Measurements from ENCODE around the gene NEK6.

Gene NEK6

DNA sequence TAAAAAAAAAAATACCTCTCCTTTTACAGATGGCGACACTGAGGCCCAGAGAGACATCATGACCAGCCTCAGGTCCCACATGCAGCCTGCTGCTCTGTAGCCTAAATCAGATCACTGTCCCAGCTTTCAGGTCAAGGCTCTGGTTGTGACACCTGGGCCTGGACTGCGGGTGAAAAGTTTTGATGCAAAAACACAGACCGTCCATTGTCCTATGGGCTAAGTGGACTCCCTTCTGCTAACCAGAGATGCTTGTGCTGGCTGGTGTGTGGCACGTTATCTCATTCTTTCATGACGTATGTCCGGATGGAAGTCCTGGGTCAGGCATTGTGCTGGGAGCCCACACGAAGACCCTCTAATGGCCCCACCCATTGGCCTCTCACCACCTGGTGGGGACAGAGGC lies 7.8 kb downstream of the NEK6 start:
- no peaks in the 10 kb centered on the region for H3K27me3 ChIP-seq (ENCODE audit: control insufficient read depth in 1 of 2, insufficient read depth in 2 of 2, low read length in 2 of 2)
- no peaks in the 10 kb centered on the region for H3K36me3 ChIP-seq (ENCODE audit: insufficient read depth, low read length)
- H3K4me1 ChIP-seq (ENCODE audit: insufficient read depth, low read length) = peaks cover 44% of the 10 kb centered on the region
- H3K4me3 ChIP-seq (ENCODE audit: low read depth in 1 of 2, low read length in 2 of 2) = no peak overlapping the region
- H3K27ac ChIP-seq (ENCODE audit: low read depth, low read length) = no peak overlapping the region
- H3K9ac ChIP-seq (ENCODE audit: low read length) = no peak overlapping the region
- H3K9me3 ChIP-seq (ENCODE audit: low read length) = no peaks in the 10 kb centered on the region

- Histone ChIP-seq H3K4me3 (ENCODE audit: low read depth in 1 of 2, low read length in 2 of 2) (no peak overlapping the region), H3K27ac (ENCODE audit: low read depth, low read length) (no peak overlapping the region), H3K4me1 (ENCODE audit: insufficient read depth, low read length) (peaks cover 44% of the 10 kb centered on the region), H3K9ac (ENCODE audit: low read length) (no peak overlapping the region), H3K9me3 (ENCODE audit: low read length) (no peaks in the 10 kb centered on the region), H3K36me3 (ENCODE audit: insufficient read depth, low read length) (no peaks in the 10 kb centered on the region), H3K27me3 (ENCODE audit: control insufficient read depth in 1 of 2, insufficient read depth in 2 of 2, low read length in 2 of 2) (no peaks in the 10 kb centered on the region)
Observed at GRCh38 chr9:124266139-124266825, 8.5 kb downstream of the NEK6 start.

- Histone ChIP-seq H3K9ac (ENCODE audit: low read length) (no peak overlapping the region), H3K27ac (ENCODE audit: low read depth, low read length) (no peak overlapping the region), H3K9me3 (ENCODE audit: low read length) (no peaks in the 10 kb centered on the region), H3K4me3 (ENCODE audit: low read depth in 1 of 2, low read length in 2 of 2) (no peak overlapping the region), H3K4me1 (ENCODE audit: insufficient read depth, low read length) (peaks cover 44% of the 10 kb centered on the region), H3K27me3 (ENCODE audit: control insufficient read depth in 1 of 2, insufficient read depth in 2 of 2, low read length in 2 of 2) (no peaks in the 10 kb centered on the region), H3K36me3 (ENCODE audit: insufficient read depth, low read length) (no peaks in the 10 kb centered on the region)
Observed at GRCh38 chr9:124266826-124267201, 9.1 kb downstream of the NEK6 start.

DNA sequence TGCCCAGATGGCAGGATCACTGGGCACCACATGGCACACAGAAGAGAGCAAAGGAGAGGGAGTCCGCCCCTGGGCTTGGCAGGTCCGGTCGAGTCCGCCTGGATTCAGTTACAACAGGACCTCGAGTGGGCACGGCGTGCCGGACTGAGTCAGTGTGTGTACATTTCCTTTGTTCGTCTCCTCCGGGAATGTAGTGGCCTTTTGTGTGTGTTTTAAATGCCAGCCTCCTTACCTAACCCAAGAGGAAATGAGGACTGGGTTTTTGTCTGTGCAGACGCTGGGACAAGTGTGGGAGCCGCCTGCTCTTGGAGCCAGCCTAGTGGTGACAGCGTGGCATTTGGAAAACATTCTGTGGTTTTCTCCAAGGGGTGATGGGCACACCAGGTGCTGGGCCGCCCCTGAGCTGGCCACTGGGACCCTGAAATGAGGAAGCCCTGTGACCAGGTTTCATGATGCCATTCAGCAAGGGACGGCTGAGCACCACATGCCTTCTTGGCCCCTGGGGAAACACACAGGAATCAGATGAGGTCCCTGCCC lies 9.6 kb downstream of the NEK6 start:
- H3K4me3 ChIP-seq (ENCODE audit: low read depth in 1 of 2, low read length in 2 of 2) = no peak overlapping the region
- no peaks in the 10 kb centered on the region for H3K9me3 ChIP-seq (ENCODE audit: low read length)
- no peaks in the 10 kb centered on the region for H3K36me3 ChIP-seq (ENCODE audit: insufficient read depth, low read length)
- H3K4me1 ChIP-seq (ENCODE audit: insufficient read depth, low read length) = peaks cover 44% of the 10 kb centered on the region
- no peaks in the 10 kb centered on the region for H3K27me3 ChIP-seq (ENCODE audit: control insufficient read depth in 1 of 2, insufficient read depth in 2 of 2, low read length in 2 of 2)
- H3K27ac ChIP-seq (ENCODE audit: low read depth, low read length) = no peak overlapping the region
- no peak overlapping the region for H3K9ac ChIP-seq (ENCODE audit: low read length)

GRCh38 chr9:124268248-124268647 lies 10.5 kb downstream of the NEK6 start:
- H3K4me1 ChIP-seq (ENCODE audit: insufficient read depth, low read length) = peaks cover 51% of the 10 kb centered on the region
- H3K4me3 ChIP-seq (ENCODE audit: low read depth in 1 of 2, low read length in 2 of 2) = no peak overlapping the region
- no peaks in the 10 kb centered on the region for H3K36me3 ChIP-seq (ENCODE audit: insufficient read depth, low read length)
- no peak overlapping the region for H3K27ac ChIP-seq (ENCODE audit: low read depth, low read length)
- no peak overlapping the region for H3K9ac ChIP-seq (ENCODE audit: low read length)
- no peaks in the 10 kb centered on the region for H3K9me3 ChIP-seq (ENCODE audit: low read length)
- H3K27me3 ChIP-seq (ENCODE audit: control insufficient read depth in 1 of 2, insufficient read depth in 2 of 2, low read length in 2 of 2) = no peaks in the 10 kb centered on the region

DNA sequence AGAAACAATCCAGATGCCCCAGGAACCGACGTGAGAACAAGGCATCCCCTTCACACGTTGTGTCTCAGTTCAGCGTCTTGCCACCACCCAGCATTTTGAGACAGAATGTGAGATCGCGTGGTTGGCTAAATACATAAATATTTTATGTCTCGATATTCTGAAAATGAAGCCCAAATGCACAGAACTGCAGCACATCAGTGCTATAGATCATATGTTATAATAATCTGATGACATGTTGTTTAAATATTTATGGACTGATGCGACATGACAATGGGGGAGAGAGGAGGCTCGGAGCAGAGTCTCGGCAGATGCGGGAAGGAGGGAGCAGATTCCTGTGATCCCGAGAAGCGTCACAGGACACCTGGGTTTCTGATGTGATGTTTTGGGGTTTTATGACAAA lies 10.9 kb downstream of the NEK6 start:
- H3K27ac ChIP-seq (ENCODE audit: low read depth, low read length) = no peak overlapping the region
- H3K27me3 ChIP-seq (ENCODE audit: control insufficient read depth in 1 of 2, insufficient read depth in 2 of 2, low read length in 2 of 2) = no peaks in the 10 kb centered on the region
- H3K4me3 ChIP-seq (ENCODE audit: low read depth in 1 of 2, low read length in 2 of 2) = no peak overlapping the region

GRCh38 chr9:124269556-124269955 lies 11.8 kb downstream of the NEK6 start:
- Histone ChIP-seq H3K36me3 (ENCODE audit: insufficient read depth, low read length) (no peaks in the 10 kb centered on the region), H3K27ac (ENCODE audit: low read depth, low read length) (no peak overlapping the region), H3K9ac (ENCODE audit: low read length) (no peak overlapping the region)

More for the DNA sequence above, 10.9 kb downstream of the NEK6 start:
- Histone ChIP-seq H3K9ac (ENCODE audit: low read length) (no peak overlapping the region), H3K9me3 (ENCODE audit: low read length) (no peaks in the 10 kb centered on the region), H3K36me3 (ENCODE audit: insufficient read depth, low read length) (no peaks in the 10 kb centered on the region), H3K4me1 (ENCODE audit: insufficient read depth, low read length) (peaks cover 55% of the 10 kb centered on the region)

DNA sequence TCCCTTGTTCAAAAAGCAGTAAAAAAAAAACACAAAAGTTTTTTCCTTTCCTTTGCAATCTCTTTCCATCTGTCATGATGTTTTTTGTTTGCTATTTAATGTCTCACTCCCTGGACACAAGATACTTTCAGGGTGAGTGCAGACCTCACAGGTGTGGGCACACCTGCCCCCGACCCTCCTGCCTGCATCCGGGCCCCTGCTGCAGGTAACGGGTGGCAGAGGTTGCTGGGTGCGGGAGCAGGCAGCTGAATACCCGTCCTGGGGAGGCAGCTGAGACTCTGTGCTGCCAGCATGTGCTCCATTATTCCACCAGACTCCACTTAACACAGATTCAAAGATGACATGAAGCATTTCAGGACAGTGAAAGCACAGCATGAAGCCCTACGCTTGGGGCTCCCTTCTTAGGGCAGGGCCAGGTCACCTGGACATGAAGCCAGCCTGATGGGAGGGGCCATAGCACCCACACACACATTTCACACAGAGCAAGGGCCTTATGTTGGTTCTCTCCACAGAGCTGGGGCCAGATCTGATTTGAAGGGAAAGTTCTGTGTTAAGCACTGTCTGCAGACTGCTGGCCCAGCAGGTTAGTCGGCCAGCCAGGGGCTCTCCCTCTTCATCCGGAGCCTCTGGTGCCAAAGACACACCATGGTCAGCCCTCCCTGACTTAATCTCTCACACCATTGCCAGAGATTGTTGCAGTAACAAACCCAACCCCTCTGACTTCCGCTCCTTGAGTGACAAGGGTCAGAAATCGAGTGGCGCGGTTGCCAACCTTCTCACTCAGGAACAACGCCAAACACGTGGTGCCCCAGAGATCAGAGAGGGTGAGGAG lies 13.0 kb downstream of the NEK6 start:
- H3K9ac ChIP-seq (ENCODE audit: low read length) = no peak overlapping the region
- no peak overlapping the region for H3K27ac ChIP-seq (ENCODE audit: low read depth, low read length)
- H3K4me3 ChIP-seq (ENCODE audit: low read depth in 1 of 2, low read length in 2 of 2) = no peak overlapping the region

More at GRCh38 chr9:124269556-124269955, 11.8 kb downstream of the NEK6 start:
- Histone ChIP-seq H3K4me3 (ENCODE audit: low read depth in 1 of 2, low read length in 2 of 2) (no peak overlapping the region), H3K9me3 (ENCODE audit: low read length) (no peaks in the 10 kb centered on the region), H3K27me3 (ENCODE audit: control insufficient read depth in 1 of 2, insufficient read depth in 2 of 2, low read length in 2 of 2) (no peaks in the 10 kb centered on the region), H3K4me1 (ENCODE audit: insufficient read depth, low read length) (peaks cover 59% of the 10 kb centered on the region)

GRCh38 chr9:124271660-124272059 lies 13.9 kb downstream of the NEK6 start:
- no peak overlapping the region for H3K9ac ChIP-seq (ENCODE audit: low read length)
- no peaks in the 10 kb centered on the region for H3K27me3 ChIP-seq (ENCODE audit: control insufficient read depth in 1 of 2, insufficient read depth in 2 of 2, low read length in 2 of 2)
- peaks cover 60% of the 10 kb centered on the region for H3K4me1 ChIP-seq (ENCODE audit: insufficient read depth, low read length)
- H3K36me3 ChIP-seq (ENCODE audit: insufficient read depth, low read length) = no peaks in the 10 kb centered on the region
- no peak overlapping the region for H3K4me3 ChIP-seq (ENCODE audit: low read depth in 1 of 2, low read length in 2 of 2)
- H3K9me3 ChIP-seq (ENCODE audit: low read length) = no peaks in the 10 kb centered on the region
- peak overlapping the region; percentile 5 for H3K27ac ChIP-seq (ENCODE audit: low read depth, low read length)

More for the DNA sequence above, 13.0 kb downstream of the NEK6 start:
- no peaks in the 10 kb centered on the region for H3K36me3 ChIP-seq (ENCODE audit: insufficient read depth, low read length)
- no peaks in the 10 kb centered on the region for H3K27me3 ChIP-seq (ENCODE audit: control insufficient read depth in 1 of 2, insufficient read depth in 2 of 2, low read length in 2 of 2)
- peaks cover 66% of the 10 kb centered on the region for H3K4me1 ChIP-seq (ENCODE audit: insufficient read depth, low read length)
- no peaks in the 10 kb centered on the region for H3K9me3 ChIP-seq (ENCODE audit: low read length)

DNA sequence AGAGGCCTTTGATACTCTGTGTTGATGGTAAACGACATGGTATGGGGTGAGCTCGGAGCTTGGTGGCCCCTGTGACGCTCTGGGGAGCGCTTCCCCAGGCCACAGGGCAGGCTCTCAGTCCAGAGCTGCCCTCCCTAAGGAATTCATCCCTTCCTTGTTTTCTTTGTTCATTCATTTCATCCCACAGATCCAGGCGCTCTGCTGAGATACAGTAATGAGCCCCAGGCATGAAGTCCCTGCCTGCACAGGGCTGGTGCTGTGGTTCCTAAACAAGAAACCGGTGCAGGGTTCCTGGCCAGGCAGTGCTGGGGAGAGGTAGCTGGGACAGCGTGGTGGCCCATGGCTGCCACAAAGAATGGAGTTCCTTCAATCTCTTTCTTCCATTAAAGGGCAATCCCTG lies 14.4 kb downstream of the NEK6 start:
- Histone ChIP-seq H3K36me3 (ENCODE audit: insufficient read depth, low read length) (no peaks in the 10 kb centered on the region), H3K9ac (ENCODE audit: low read length) (peak overlapping the region; percentile 17), H3K9me3 (ENCODE audit: low read length) (no peaks in the 10 kb centered on the region), H3K4me3 (ENCODE audit: low read depth in 1 of 2, low read length in 2 of 2) (no peak overlapping the region), H3K27me3 (ENCODE audit: control insufficient read depth in 1 of 2, insufficient read depth in 2 of 2, low read length in 2 of 2) (no peaks in the 10 kb centered on the region), H3K4me1 (ENCODE audit: insufficient read depth, low read length) (peaks cover 56% of the 10 kb centered on the region), H3K27ac (ENCODE audit: low read depth, low read length) (peak overlapping the region; percentile 5)

DNA sequence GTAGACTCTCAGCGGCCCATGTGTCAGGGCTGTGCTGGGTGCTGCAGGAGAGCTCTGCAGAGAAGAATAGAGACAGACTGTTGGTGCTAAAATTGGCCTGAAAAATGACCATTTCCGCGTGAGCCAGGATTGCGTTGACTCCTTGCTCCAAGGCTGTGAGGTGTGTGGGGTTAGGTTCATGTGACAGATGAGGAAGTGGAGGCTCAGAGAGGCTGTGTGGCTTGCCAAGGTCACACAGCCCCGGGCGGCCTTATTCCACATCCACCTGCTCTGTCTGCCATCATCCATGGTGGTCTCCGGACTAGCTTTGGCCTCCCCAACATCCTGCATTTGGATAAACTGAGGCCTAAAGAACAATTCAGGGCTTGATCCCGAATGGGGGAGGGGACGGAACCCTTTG lies 15.2 kb downstream of the NEK6 start:
- H3K9me3 ChIP-seq (ENCODE audit: low read length) = no peaks in the 10 kb centered on the region
- H3K27ac ChIP-seq (ENCODE audit: low read depth, low read length) = peak overlapping the region; percentile 71
- peak overlapping the region; percentile 17 for H3K9ac ChIP-seq (ENCODE audit: low read length)
- peak overlapping the region in 1 of 2 donors; percentile 12 for H3K4me3 ChIP-seq (ENCODE audit: low read depth in 1 of 2, low read length in 2 of 2)
- H3K27me3 ChIP-seq (ENCODE audit: control insufficient read depth in 1 of 2, insufficient read depth in 2 of 2, low read length in 2 of 2) = no peaks in the 10 kb centered on the region
- H3K4me1 ChIP-seq (ENCODE audit: insufficient read depth, low read length) = peaks cover 58% of the 10 kb centered on the region
- H3K36me3 ChIP-seq (ENCODE audit: insufficient read depth, low read length) = no peaks in the 10 kb centered on the region
